IPS DF 4.7 (cell line): ENCODE data around the gene CRAT.

Experiments used
- DNase-seq: peaks from one replicate; pipeline ENCODE4 v3.0.0-alpha.2; 2013; ENCODE audit warnings: low spot score; ENCODE audit errors: extremely low read depth

The CRAT gene

DNA sequence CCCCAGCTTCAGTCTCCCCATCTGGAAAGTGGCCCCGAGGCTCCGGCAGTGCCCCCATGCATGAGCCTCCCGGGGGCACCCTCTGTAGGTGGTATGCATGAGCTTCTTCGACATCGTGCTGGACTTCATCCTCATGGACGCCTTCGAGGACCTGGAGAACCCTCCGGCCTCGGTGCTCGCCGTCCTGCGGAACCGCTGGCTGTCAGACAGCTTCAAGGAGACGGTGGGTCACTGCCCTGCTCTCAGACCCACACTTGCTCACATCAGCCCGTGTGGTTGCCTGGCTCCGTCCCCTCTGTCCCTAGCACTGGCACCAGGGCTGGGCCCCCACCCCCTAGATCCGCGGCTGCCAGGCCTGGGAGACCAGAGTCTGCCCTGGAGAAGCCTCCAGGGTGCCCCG, 42.5 kb downstream of the CRAT start:
- DNase-seq: no peak

DNA sequence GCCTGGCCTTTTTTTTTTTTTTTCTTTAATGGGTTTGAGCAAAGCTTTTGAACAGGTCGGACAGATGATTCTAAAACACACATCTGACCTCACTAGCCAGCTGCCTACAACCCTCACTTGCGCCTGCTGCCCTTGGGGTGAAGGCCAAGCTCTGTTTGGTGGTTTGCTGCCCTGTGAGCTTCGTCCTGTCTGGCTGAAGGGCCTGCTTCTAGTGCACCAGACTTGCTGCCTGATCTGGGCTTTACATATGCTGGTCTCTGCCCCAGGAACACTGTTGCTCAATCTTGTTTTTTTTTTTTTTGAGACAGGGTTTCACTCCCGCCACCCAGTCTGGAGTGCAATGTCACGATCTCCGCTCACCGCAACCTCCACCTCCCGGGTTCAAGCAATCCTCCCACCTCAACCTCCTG, 46.1 kb downstream of the CRAT start:
- no peak for DNase-seq

DNA sequence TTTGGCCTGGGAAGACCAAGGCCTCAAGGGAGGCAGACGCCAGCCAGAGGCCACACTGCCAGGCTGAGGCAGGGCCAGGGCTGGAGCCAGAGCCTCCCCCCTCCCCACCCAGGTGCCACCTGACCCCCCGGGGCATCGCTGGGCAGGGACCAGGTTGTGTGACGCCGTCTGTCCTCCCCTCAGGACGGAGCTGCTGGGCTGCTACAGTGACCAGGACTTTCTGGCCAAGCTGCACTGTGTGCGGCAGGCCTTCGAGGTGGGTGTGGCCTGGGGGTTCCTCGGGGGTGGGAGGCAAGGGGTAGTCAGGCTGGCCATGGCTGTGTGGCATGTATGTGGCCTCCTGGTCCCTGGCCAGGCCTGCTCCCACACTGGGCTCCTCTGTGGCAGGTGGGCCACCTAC, 47.5 kb downstream of the CRAT start:
- no peak for DNase-seq

DNA sequence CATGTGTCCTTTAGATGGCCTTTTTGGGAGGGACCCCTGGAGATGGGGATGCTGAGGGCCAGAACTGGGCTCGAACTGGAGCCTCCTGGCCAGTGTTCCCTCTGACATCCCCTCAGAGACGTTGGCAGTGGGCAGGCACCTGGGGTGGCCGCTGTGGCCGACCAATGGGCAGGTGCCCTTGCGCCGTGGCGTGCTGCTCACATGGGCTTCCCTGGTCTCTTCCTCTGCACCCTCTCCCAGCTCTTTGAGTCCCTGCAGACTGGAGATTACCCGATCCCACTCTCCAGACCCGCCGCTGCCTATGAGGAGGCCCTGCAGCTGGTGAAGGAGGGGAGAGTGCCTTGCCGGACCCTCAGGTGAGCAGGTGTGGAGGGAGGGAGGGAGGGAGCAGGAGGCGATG, 49.6 kb downstream of the CRAT start:
- DNase-seq: no peak

DNA sequence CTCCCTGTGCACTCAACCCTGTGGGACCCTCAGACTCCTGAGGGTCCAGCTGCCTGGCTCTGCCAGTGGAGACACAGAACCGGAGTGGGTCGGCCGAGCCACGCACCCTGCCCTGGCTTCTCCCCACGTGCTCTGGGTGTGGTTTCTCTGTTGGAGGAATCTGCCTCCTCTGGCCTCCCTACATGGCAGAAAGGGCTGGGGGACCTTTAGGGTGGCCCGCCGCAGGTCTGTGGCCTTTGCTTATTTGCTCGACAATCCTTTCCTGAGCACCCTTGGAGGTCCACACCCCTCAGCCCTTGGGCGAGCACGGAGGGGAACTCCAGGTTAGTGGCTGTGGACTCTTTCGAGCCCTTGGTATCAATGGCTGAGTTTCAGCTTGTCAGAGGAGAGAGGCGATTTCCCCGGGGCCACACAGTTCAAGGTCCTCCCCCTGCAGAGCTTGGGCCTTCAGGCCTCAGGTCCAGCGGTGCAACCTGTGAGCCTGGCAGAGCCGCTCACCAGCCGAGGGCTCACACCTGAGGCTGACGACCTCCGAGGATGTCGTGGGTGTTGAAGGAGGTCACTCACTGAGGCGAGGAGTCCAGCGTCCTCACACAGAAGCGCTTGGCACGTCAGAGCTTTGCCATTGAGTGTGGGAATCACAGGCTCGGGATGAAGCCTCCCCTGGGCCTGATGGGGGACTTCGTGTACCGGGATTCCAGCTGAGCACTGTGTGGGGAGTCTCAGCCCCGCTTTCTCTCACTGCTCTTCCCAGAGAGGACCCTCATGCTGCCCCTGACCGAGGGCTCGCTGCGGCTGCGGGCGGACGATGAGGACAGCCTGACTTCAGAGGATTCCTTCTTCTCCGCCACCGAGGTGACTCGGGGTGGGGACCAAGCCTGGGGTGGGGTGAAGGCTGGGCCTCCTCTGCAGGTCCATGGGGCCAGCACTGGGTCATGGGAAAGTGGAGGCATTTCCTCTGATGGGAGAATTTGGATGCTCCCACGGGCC, 50.5 kb downstream of the CRAT start:
- DNase-seq: no peak

DNA sequence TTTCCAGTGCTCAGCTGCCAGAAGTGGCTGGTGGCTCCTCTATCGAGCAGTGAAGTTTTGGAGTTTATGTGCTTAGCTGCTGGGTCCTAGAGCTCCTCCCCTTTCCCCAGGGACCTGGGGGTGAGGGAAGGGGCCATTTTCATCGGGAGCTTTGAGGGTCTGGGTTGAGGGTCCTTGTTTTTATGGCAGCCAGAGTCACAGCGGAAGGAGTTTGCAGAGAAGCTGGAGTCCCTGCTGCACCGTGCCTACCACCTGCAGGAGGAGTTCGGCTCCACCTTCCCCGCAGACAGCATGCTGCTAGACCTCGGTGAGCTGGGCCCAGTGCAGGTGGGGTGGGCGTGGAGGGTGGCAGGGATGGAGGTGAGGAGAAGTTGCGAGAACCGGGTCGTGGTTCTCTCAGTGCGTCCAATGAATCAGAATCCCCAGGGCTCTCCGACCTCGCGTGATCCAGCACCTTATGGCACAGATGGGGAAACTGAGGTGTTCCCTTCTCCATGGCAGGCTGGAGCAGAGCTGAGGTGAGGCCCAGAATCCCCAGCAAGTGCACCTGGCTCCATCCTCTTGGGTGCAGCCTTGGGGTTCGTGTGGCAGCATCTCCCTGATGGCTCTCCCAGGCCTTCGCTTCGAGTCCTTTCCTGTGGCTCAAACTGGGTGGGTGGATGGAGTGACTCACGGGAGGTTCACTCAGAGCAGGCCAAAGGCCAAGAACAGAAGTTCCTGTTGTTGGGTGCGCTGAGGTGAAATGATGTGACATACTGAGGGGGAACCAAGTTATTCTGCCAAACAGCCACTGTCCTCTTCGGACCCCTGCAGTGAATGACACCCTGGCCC, 51.4 kb downstream of the CRAT start:
- DNase-seq: no peak

DNA sequence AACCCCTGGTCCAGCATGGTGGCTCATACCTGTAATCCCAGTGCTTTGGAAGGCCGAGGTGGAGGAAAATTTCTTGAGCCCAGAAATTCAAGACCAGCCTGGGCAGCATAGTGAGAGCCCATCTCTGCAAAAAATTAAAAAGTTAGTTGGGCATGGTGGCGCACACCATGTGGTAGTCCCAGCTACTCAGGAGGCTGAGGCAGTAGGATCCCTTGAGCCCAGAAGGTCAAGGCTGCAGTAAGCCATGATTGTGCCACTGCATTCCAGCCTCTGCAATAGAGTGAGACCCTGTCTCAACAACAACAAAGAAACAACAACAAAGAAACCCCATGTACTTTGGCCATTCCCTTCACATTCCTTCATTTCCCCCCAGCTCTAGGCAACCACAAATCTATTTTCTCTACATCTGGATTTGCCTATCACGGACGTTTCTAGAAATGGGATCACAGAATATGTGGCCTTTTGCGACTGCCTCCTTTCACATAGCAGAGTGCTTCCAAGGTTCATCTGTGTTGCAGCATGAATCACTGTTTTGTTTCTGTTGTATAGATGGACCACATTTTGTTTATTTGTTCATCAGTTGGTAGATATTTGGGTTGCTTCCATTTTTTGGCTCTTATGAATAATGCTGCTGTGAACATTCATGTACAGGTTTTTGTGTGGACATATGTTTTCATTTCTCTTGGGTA, 56.3 kb downstream of the CRAT start:
- DNase-seq: no peak

DNA sequence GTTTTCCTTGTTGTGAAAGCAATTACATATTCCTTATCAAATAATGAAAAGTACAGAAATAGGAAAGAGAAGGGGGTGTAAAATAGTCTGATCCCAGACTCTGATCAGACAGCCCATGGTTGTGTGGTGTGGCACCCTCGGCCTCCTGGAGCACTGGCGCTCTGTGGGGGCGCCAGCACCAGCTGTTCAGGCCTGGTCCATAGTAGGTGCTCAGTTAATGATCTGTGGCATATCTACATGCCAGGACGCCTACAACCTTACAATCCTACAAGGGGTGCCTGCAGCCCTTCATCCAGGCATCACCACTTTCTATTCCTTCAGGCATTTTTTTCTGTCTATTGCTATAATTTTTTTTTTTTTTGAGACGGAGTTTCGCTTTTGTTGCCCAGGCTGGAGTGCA, 57.6 kb downstream of the CRAT start:
- DNase-seq: no peak

DNA sequence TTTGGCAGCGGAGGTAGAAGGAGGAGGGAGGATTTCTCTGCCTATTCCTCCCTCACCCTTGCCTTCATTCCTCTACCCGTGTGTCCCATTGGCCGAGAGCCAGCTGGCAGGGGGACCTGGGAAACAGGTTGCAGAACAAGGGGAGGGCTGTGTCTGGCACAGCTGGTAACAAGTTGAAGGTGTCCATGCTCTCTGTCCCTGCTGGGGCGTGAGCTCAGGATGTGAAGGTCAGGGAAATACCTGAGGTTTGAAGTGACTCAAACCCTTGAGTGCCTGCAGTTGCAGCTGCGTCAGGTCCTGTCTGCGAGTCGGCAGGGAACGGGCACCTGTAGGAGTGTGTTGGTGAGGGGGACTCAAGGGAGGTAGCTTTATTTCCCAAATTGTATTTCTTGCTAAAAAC, 58.0 kb downstream of the CRAT start:
- DNase-seq: no peak
